H4 (cell line): ENCODE results near the gene PPY. TPM values are rescaled to one million over a fixed set of nuclear protein-coding genes. Genes with fewer than 3 reads are reported as not detected.
"Not testable (repeated sequence)": the region's sequence is repeated elsewhere in the genome, so short reads cannot be mapped to it uniquely, and the experiment has no call there.

ENCODE experiments used
- DNase-seq: peaks from one replicate; pipeline ENCODE4 v3.0.0-alpha.2; 2015; ENCODE audit warnings: low spot score
- total RNA-seq: library from RNA; depleted of rRNA; stranded (reverse); fragments of >200 nt; shearing (Covaris generic); gene quantifications from 2 replicates; pipeline ENCODE4 v1.2.3, GENCODE V29; 2014

The PPY gene
- total RNA-seq, 1 experiment from 2014 or later, result not detected

GRCh38 chr17:43966276-43966675, 24.0 kb upstream of the PPY start:
- peak; percentile 26 for DNase-seq

- DNase-seq, result no peak
Observed at GRCh38 chr17:43962479-43962878, 20.2 kb upstream of the PPY start.

- no peak for DNase-seq
Observed at GRCh38 chr17:43961954-43962353, 19.7 kb upstream of the PPY start.

GRCh38 chr17:43961292-43961691, 19.0 kb upstream of the PPY start:
- not testable (repeated sequence) for DNase-seq

- no peak for DNase-seq
Observed at GRCh38 chr17:43958748-43959352, 16.6 kb upstream of the PPY start.

GRCh38 chr17:43956222-43956621, 13.9 kb upstream of the PPY start:
- DNase-seq, result no peak

GRCh38 chr17:43953746-43954145, 11.5 kb upstream of the PPY start, which contains the start of gene PYY:
Gene PYY, minus strand, starts transcription at chr17:43953940. Its CDS starts 457 bp downstream, at chr17:43953483.
- no peak for DNase-seq

- no peak for DNase-seq
Observed at GRCh38 chr17:43952724-43953666, 10.7 kb upstream of the PPY start.

- no peak for DNase-seq
Observed at GRCh38 chr17:43952351-43952723, 10.1 kb upstream of the PPY start.

GRCh38 chr17:43951750-43952149, 9.5 kb upstream of the PPY start:
- no peak for DNase-seq

- DNase-seq, result no peak
Observed at GRCh38 chr17:43950554-43950953, 8.3 kb upstream of the PPY start.

- peak; percentile 34 for DNase-seq
Observed at GRCh38 chr17:43949781-43950180, 7.5 kb upstream of the PPY start.

GRCh38 chr17:43946781-43947180, 4.5 kb upstream of the PPY start:
- DNase-seq, result no peak

GRCh38 chr17:43945074-43945829, 3.0 kb upstream of the PPY start:
- DNase-seq, result peak; percentile 27

GRCh38 chr17:43940630-43941029, 1.6 kb downstream of the PPY start:
- peak; percentile 51 for DNase-seq

GRCh38 chr17:43939886-43940285, 2.4 kb downstream of the PPY start:
- no peak for DNase-seq

- DNase-seq, result not testable (repeated sequence)
Observed at GRCh38 chr17:43939452-43939851, 2.8 kb downstream of the PPY start.

- DNase-seq, result no peak
Observed at GRCh38 chr17:43938838-43939182, 3.5 kb downstream of the PPY start.

GRCh38 chr17:43936434-43936833, 5.8 kb downstream of the PPY start:
- no peak for DNase-seq

GRCh38 chr17:43935926-43936261, 6.4 kb downstream of the PPY start:
- DNase-seq, result no peak

GRCh38 chr17:43935204-43935925, 6.9 kb downstream of the PPY start:
- DNase-seq, result no peak

GRCh38 chr17:43932923-43933322, 9.4 kb downstream of the PPY start:
- DNase-seq, result no peak
